NCI-H2107 treated with DMSO at 0.1 percent for 48 hours (cell line): ENCODE data around the gene UGT8.
"Not testable (repeated sequence)": the region's sequence is repeated elsewhere in the genome, so short reads cannot be mapped to it uniquely, and the experiment has no call there.

Experiments used
- DNase-seq: peaks from one replicate; lab custom pipeline; 2025; ENCODE audit not compliant: unreplicated experiment; lab: John Stamatoyannopoulos, UW

UGT8 gene

DNA sequence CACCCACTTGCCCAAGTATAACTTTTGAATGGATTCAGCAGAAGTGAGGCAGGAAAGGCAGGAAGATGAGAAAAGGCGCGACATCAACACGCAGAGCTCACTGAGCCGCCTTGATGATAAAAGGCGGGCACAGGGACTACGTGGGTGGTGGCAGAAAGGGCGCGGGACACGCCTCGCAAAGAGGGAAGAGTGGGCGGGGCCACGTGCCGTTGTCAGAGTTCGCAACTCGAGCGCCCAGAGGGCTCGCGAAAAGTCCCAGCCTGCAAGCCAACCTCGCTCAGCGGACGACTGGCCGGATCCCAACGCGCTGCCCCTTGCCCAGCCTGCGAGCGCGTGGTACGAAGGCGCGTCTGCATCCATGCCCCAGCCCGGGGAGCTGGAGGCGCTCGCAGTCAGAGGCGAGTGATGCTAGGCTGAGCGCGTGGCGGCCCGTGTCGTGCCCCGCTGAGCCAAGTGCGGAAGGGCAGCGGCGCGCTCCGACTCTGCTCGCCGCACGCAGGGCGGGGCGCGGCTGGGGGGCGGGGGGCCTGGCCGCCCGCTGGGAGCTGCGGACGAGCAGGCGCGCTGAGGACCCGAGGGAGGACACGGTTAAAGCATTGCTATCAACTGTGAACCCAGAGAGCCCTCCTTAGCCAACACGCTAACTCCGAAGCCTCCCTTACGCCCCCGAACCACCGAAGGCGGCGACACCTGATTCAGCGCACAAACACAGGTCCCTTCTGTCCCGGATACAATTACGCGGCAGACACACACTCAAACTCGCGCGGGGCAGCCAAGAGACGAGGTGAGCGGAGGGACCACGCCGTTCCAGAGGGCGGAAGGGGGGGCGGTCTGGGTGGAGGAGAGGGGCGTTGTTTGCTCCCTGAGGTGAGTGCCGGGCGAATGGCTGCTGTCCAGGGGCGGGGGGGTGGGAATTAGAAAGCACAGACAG is at the start of gene UGT8:
UGT8 (plus strand) TSS at position 617 of the 931 bp plus-strand sequence. CDS start 24,074 bp downstream, outside the sequence.
- no peak for DNase-seq

GRCh38 chr4:114549638-114550037 is 49.0 kb upstream of the UGT8 start:
- DNase-seq = no peak

GRCh38 chr4:114558446-114559020 is 40.1 kb upstream of the UGT8 start:
- DNase-seq = no peak

GRCh38 chr4:114561590-114561989 is 37.0 kb upstream of the UGT8 start:
- DNase-seq = no peak

- no peak for DNase-seq
Observed at GRCh38 chr4:114562176-114562904, 36.3 kb upstream of the UGT8 start.

- DNase-seq = no peak
Observed at GRCh38 chr4:114563536-114564315, 34.9 kb upstream of the UGT8 start.

DNA sequence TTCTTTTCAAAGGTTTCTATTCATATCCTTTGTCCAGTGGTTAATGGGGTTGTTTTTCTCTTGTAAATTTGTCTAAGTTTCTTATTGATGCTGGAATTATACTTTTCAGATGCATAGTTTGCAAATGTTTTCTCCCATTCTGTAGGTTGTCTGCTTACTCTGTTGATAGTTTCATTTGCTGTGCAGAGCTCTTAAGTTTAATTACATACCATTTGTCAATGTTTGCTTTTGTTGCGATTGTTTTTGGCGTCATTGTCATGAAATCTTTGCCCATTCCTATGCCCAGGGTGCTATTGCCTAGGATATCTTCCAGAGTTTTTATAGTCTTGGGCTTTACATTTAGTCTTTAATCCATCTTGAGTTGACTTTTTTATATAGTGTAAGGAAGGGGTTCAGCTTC is 21.2 kb upstream of the UGT8 start:
- DNase-seq = no peak

- DNase-seq = no peak
Observed at GRCh38 chr4:114582621-114583020, 16.0 kb upstream of the UGT8 start.

DNA sequence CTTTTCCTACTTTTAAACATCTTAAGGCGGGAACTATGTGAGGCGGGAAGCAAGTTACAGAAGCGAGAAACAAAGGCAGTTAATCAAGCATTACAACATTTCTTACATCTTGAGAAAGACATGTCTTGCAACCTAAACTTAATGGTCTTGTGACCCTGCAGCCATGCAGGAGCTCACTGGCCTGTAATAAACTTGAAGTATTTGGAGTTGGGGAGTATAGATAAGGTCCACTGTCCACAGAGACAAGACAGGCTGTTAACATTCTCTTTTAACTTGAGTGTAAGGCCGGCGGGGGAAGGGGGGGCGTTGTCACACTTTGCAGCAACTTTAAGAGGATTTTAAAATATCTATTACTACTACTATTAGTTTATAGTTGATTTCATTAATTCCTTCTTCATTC is 10.3 kb upstream of the UGT8 start:
- DNase-seq = no peak

DNA sequence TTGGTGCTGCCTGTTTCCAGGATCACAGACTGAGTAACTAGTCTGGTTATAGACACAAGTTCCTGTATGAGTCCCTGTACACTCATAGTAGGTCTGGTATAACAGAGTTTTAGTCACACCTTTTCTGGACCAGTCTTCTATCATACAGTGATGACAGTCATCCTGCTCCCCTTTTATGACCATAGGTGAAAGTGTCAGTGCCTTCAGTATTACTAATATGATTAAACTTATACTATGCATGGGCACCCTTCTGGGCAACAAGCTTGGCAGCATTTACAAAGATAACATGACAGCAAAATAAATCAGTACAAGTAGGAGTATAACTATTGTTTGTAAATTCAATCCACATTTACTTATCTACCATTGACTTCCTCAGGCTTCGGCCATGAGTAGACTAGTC is 8.2 kb upstream of the UGT8 start:
- DNase-seq = not testable (repeated sequence)

DNA sequence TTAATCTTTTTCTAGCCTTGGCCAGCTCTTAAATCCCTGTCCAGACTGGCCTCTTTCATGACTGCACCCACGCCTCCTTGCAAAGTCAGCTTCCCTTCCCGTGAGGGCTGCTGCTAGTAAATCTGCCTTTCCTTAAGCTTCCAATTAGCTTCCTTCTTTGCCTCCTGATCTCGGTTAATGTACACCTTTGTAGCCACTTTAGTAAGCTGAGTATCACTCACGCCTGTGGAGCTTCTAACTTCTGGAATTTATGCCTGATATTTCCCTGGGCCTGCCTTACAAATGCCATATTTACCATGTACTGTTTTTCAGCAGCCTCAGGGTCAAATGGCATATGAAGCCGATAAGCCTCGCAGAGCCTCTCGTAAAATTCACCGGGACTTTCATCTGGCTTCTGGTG is 5.1 kb upstream of the UGT8 start:
- no peak for DNase-seq

DNA sequence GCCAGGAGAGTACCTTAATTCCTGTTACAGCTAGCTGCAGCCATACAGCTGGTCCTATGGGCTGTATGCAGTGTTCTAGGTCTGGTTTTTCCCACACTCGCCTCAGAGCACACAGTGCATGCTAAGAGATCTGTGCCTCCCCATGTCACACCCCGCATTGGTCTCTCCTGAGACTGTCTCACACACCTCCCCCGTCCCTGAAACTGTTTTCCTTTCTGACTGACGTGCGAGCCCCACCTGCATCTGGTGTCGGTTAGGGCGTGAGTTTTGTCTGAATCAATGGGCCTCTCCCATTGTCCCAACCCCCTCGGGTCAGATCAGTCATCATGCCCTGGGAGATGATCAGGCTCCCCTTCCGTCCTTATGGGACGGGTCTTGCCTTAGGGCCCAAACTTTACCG is 3.4 kb upstream of the UGT8 start:
- no peak for DNase-seq

- no peak for DNase-seq
Observed at GRCh38 chr4:114595921-114596320, 2.7 kb upstream of the UGT8 start.

DNA sequence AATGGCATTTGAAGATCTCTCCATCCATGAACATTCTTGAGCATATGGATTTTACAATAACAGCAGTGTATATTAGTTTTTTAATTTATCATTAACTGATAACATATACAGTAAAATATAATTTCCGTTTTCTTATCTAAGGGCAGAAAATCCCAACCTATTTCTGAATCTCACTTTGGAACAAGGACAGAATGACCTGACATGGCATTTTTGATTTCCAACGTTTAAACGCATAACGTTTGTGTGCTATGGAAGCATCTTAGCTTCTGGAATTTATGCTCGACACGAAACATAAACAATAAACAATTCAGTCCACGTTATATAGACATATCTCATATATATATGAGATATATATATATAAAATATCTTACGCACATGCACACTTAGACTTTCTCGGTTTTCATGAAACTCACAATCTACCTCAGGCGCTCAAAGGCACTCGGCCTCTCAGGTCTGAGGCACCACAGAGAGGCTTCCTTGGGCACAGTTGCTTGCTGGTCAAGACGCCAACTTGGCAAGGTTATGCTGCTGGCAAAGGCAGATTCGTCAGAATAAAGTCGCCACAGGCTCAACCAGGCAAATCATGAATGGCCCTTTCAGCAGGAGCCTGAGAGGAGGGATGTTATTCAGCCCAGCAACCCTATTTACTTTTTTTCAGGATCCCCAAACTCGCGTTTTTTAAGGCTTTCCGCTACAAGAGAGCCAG is 1.0 kb upstream of the UGT8 start:
- no peak for DNase-seq

DNA sequence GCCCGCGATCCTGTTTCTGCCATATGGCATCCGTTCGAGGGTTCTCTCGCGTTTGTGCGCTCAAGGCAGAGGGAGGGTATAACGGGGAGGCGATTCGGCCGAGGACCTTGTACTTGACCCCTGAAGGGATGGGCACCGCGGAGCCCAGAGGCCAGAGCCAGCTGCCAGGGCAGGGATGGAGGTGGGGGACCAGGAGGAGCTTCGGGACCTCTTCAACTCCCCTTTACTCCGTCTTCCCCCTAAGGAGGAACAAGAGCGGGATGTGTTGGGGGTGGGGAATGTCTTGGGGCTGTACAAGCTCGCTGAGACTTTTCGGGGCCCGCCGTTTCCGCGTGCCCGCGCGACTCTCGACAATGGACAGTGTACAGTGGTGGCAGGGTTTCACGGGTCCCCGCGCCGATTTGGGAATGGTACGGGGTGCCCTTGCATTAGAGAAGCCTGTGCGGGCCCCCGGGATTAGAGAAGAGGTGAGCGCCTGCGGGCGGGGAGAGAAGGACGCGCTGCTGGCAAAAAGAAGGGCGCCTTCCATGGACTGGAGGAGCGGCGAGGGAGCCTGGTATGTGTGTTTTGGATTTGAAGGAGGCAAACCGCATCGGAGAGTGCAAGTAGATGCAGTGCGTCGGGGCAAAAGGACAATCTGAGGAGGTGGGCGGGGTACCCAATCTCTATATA is 760 bp downstream of the UGT8 start:
- DNase-seq = no peak

- DNase-seq = no peak
Observed at GRCh38 chr4:114599903-114600552, 1.4 kb downstream of the UGT8 start.

- DNase-seq = no peak
Observed at GRCh38 chr4:114600672-114601071, 2.1 kb downstream of the UGT8 start.

DNA sequence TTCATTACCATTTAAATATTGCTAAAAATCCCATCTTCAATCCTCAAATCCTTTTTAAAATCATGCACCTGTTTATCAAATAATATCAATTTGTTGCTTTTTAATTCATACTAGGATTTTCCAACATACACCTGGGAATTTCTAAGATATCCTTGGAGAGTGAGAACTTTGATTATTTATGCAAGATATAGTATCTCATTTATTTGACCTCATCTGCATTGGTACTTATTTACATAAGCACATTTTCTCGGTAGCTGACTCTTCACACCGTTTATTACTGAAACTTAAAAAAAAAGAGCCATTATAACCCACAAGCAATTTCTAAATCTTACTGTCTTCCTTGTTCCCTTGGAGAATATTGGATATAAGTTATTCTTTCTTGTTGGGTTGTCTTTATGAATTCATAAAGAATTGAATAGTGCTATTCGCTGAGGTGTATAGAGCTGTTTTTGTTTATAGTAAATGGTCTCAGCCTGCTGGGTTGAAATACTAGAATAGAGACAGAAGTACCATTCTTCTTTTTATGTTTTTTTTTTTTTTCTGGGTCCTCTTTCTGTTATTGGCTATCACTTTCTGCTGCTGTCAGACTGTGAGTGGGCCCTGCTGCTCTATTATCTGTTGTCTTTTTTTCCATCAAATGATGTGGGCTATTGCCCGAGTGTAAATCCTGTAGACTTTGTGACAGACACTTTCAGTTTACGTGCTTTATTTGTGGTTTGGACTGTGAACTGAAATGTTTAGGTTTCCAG is 2.9 kb downstream of the UGT8 start:
- DNase-seq = no peak

DNA sequence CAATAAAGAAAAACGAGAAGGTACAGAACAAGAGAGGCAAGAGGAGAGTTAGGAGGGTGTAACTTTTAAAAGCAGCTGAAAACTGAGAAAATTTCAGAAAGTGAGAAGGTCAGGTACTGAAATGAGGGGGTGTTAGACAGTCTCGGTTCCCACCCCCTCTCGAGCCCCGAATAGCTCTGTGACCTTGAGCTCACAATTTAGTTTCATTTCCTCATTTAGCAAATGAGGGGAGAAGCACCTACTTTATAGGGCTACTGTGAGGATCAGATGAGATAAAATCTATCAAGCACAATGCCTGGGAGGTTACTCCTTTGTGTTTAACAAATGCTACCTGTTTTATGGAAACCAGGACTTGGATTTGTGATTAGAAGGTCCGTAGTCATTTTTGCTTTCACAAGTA is 4.9 kb downstream of the UGT8 start:
- no peak for DNase-seq
